Measurements from ENCODE around the gene SLC7A7. TPM values are rescaled to one million over a fixed set of nuclear protein-coding genes. Genes with fewer than 3 reads are reported as not detected.
A peak's percentile ranks its signal among the peaks of the same experiment; 100 is the strongest.

The SLC7A7 gene
- total and polyA plus RNA-seq, 2 of the 13 experiments (the other 11 are each of a cell fraction or from before 2014, with no cell fraction given) = 0.13 to 0.63 TPM

- TF ChIP-seq ZHX2 (IDR thresholded peaks at IDR 0.05; ENCODE audit: low read depth) (no peak), ZHX2 (CRISPR knock-in tag; IDR thresholded peaks at IDR 0.05; ENCODE audit: borderline replicate concordance) (no peak), ZSCAN29 (CRISPR knock-in tag; conservative IDR thresholded peaks at IDR 0.05) (no peak), PRDM4 (CRISPR knock-in tag; IDR thresholded peaks at IDR 0.05; ENCODE audit: borderline replicate concordance) (no peak), ZNF879 (CRISPR knock-in tag; IDR thresholded peaks at IDR 0.05) (no peak), NCOA5 (CRISPR knock-in tag; IDR thresholded peaks at IDR 0.05) (no peak), ZNF235 (CRISPR knock-in tag; IDR thresholded peaks at IDR 0.05; ENCODE audit: borderline replicate concordance) (no peak), CBX2 (IDR thresholded peaks at IDR 0.05; ENCODE audit: low read depth, low read length) (no peak), CBX2 (CRISPR knock-in tag; IDR thresholded peaks at IDR 0.05; ENCODE audit: low read depth) (no peak), ZNF256 (CRISPR knock-in tag; conservative IDR thresholded peaks at IDR 0.05) (no peak), ZSCAN25 (CRISPR knock-in tag; IDR thresholded peaks at IDR 0.05) (no peak), ZSCAN20 (CRISPR knock-in tag; IDR thresholded peaks at IDR 0.05; ENCODE audit: borderline replicate concordance) (no peak), FOXO4 (CRISPR knock-in tag; conservative IDR thresholded peaks at IDR 0.05) (no peak), ZNF547 (CRISPR knock-in tag; IDR thresholded peaks at IDR 0.05) (peak; percentile 33; the same call in 1 of the 2 replicates)
- TF ChIP-seq, protein P1, sequence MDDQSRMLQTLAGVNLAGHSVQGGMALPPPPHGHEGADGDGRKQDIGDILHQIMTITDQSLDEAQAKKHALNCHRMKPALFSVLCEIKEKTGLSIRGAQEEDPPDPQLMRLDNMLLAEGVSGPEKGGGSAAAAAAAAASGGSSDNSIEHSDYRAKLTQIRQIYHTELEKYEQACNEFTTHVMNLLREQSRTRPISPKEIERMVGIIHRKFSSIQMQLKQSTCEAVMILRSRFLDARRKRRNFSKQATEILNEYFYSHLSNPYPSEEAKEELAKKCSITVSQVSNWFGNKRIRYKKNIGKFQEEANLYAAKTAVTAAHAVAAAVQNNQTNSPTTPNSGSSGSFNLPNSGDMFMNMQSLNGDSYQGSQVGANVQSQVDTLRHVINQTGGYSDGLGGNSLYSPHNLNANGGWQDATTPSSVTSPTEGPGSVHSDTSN (CRISPR knock-in tag; IDR thresholded peaks at IDR 0.05; ENCODE audit: borderline replicate concordance) = no peak
- TF ChIP-seq, protein P2, sequence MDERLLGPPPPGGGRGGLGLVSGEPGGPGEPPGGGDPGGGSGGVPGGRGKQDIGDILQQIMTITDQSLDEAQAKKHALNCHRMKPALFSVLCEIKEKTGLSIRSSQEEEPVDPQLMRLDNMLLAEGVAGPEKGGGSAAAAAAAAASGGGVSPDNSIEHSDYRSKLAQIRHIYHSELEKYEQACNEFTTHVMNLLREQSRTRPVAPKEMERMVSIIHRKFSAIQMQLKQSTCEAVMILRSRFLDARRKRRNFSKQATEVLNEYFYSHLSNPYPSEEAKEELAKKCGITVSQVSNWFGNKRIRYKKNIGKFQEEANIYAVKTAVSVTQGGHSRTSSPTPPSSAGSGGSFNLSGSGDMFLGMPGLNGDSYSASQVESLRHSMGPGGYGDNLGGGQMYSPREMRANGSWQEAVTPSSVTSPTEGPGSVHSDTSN (CRISPR knock-in tag; IDR thresholded peaks at IDR 0.05) = 0 out of 2 replicates have a peak, but pooled peaks have one; percentile 7
These were observed 4.1 kb upstream of the SLC7A7 start (continued) for GRCh38 chr14:22819151-22819988.

All from HepG2 (cell line).